Upper lobe of right lung (tissue), 1 donor: ENCODE measurements around the gene MRLN. TPM values are rescaled to one million over a fixed set of nuclear protein-coding genes. Genes with fewer than 3 reads are reported as not detected.

Experiments used
- ATAC-seq: fragments of 200-7000 bp; cut with Tn5 transposase; one replicate; pipeline ENCODE4 v1.9.1; 2020; ENCODE audit warnings: mild to moderate bottlenecking, moderate library complexity
- DNase-seq: peaks from one replicate; pipeline ENCODE4 v3.0.0-alpha.2; 2020
- H3K27ac ChIP-seq: fragments of 200-600 bp; one replicate; pipeline ENCODE4 v1.8.0; 2022
- H3K27me3 ChIP-seq: fragments of 200-600 bp; one replicate; pipeline ENCODE4 v1.8.0; 2022; ENCODE audit warnings: mild to moderate bottlenecking
- H3K36me3 ChIP-seq: fragments of 200-600 bp; one replicate; pipeline ENCODE4 v1.8.0; 2022
- H3K4me1 ChIP-seq: fragments of 200-600 bp; one replicate; pipeline ENCODE4 v1.8.0; 2022
- H3K4me3 ChIP-seq: fragments of 200-600 bp; one replicate; pipeline ENCODE4 v1.8.0; 2022; ENCODE audit warnings: mild to moderate bottlenecking
- H3K9me3 ChIP-seq: fragments of 200-600 bp; one replicate; pipeline ENCODE4 v1.8.0; 2022
- intact Hi-C: fragments of 100-400 bp; cut with DNase I; formaldehyde crosslinking; loops from one replicate; pipeline ENCODE4 v1.11.0; 2022
- total RNA-seq: library from RNA; stranded (reverse); fragmentation: NEBNext Ultra II Directional; extraction: Animal tissue kit (Norgen Biotek cat#: 25700); gene quantifications from one replicate; pipeline ENCODE4 v1.2.1, GENCODE V29; 2021
- TF ChIP-seq, protein P1 (sequence below): fragments of 200-600 bp; IDR thresholded peaks from one replicate; pipeline ENCODE4 v1.8.0; 2022; ENCODE audit warnings: antibody characterized with exemption
- donor health status: DM: no; HTN: yes; CAD: no; lungs with severe emphysema.

The MRLN gene
- total RNA-seq, 1 donor from 2014 or later = not detected

DNA sequence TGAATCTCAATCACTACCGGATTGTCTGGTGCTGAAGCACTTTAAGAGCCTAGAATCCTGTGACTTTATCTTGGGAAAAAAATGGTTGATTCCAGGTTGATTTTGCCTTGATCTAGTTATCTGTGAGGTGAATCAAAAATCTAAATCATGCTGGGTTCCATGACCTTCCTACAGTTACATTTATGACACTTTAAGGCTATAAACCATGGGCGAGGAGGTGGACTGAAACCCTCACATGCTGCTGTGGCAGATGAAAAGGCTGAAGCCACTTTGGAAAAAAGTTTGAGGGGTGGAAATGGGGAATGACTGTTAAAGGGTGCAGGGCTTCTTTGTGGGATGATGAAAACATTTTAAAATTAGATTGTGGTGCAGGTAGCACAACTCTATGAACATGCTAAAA is 61.1 kb downstream of the MRLN start:
- no peak for ATAC-seq

DNA sequence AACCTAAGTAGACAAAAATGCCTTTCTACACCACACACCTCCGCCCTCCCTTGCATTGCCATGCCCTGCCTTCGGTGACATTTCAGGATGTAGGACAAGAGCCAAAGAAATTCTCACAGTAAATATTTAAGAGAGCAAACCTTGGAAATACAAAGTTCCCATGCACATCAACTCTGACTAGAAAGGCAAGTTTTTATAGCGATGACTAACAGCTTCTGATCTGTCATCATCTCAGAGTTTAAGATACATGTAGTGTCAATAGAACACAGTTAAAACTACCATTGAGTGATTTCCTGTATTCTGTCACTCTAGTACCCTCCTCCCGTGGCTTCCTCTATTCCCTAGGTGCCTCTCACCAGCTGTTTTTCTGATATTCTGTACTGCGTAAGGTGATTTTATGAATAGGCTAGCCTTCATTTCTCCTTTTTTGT is 64.3 kb downstream of the MRLN start:
- Histone ChIP-seq H3K4me1 (no peaks in the 10 kb centered on the region), H3K27me3 (no peaks in the 10 kb centered on the region), H3K4me3 (no peak overlapping the region), H3K9me3 (no peaks in the 10 kb centered on the region), H3K36me3 (no peaks in the 10 kb centered on the region), H3K27ac (no peak overlapping the region)
- TF ChIP-seq, protein P1, sequence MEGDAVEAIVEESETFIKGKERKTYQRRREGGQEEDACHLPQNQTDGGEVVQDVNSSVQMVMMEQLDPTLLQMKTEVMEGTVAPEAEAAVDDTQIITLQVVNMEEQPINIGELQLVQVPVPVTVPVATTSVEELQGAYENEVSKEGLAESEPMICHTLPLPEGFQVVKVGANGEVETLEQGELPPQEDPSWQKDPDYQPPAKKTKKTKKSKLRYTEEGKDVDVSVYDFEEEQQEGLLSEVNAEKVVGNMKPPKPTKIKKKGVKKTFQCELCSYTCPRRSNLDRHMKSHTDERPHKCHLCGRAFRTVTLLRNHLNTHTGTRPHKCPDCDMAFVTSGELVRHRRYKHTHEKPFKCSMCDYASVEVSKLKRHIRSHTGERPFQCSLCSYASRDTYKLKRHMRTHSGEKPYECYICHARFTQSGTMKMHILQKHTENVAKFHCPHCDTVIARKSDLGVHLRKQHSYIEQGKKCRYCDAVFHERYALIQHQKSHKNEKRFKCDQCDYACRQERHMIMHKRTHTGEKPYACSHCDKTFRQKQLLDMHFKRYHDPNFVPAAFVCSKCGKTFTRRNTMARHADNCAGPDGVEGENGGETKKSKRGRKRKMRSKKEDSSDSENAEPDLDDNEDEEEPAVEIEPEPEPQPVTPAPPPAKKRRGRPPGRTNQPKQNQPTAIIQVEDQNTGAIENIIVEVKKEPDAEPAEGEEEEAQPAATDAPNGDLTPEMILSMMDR = no peak
- ATAC-seq (no peak), DNase-seq (no peak)
- intact Hi-C loops = no loop called here

More for the DNA sequence above, 61.1 kb downstream of the MRLN start:
- Histone ChIP-seq H3K36me3 (no peaks in the 10 kb centered on the region), H3K4me1 (no peaks in the 10 kb centered on the region), H3K4me3 (no peak overlapping the region), H3K9me3 (no peaks in the 10 kb centered on the region), H3K27me3 (no peaks in the 10 kb centered on the region), H3K27ac (no peak overlapping the region)
- DNase-seq = no peak
- intact Hi-C loops = no loop called here
- TF ChIP-seq, protein P1 = no peak

DNA sequence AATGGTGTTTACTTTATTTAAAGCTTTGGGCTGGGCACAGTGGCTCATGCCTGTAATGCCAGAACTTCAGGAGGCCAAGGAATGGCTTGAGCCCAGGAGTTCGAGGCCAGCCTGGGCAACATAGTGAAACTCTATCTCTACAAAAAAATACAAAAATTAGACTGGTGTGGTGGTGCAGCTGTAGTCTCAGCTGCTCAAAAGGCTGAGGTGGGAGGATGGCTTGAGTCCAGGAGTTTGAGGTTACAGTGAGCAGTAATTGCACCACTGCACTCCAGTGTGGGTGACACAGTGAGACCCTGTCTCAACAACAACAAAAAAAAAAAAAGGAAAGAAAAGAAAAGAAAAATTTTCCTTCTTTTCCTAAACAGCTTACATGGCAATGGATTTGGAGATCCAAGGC is 65.6 kb downstream of the MRLN start:
- no peaks in the 10 kb centered on the region for H3K27me3 ChIP-seq
- H3K9me3 ChIP-seq = no peaks in the 10 kb centered on the region
- intact Hi-C loops = no loop called here
- TF ChIP-seq, protein P1 = no peak
- no peak overlapping the region for H3K4me3 ChIP-seq
- H3K36me3 ChIP-seq = no peaks in the 10 kb centered on the region
- no peak overlapping the region for H3K27ac ChIP-seq
- no peak for DNase-seq
- H3K4me1 ChIP-seq = no peaks in the 10 kb centered on the region
- no peak for ATAC-seq

Other genes with a start within 250 kb of the MRLN start
- gene SLC16A9, start 43.6 kb downstream of the MRLN start, total RNA-seq = 1.8 TPM
- gene CCDC6, start 153.1 kb upstream of the MRLN start, total RNA-seq = 55.7 TPM